NCI-H146 treated with DMSO at 0.1 percent for 48 hours (cell line): ENCODE measurements around the gene FNBP1.
"Not testable (repeated sequence)": the region's sequence is repeated elsewhere in the genome, so short reads cannot be mapped to it uniquely, and the experiment has no call there.

ENCODE experiments used
- DNase-seq: peaks from one replicate; lab custom pipeline; 2025; ENCODE audit not compliant: unreplicated experiment; lab: John Stamatoyannopoulos, UW

Gene FNBP1

DNA sequence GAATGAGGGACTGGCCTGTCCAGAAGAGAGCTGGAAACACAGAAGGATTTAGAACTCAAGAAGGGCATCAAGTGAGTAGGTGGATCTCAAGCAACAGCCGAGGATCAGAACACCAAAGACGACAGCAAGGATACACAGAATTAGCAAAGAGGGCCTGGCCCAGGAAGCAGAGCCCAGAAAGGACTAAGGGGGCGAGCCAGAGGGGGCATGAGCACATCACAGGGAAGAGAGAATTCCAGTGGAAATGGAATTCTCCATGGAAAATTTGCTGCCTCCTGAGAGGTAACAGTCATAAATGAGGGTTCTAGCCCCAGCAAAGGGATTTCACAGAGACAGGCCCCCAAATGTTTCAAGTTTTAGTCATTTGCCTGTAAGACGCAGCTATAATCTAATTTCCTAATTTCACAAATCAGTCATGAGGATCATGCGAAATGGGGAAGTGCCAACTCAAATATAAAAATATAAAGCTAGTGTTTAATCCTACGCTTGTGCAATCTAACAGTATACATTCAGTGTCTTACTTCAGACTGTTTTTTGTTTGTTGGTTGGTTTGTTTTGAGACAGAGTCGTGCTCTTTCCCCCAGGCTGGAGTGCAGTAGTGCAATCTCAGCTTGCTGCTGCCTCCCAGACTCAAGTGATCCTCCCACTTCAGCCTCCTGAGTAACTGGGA is 46.7 kb downstream of the FNBP1 start:
- DNase-seq: no peak

GRCh38 chr9:129995409-129996160 is 47.4 kb downstream of the FNBP1 start:
- DNase-seq: no peak

- no peak for DNase-seq
Observed at GRCh38 chr9:129994882-129995281, 48.1 kb downstream of the FNBP1 start.

DNA sequence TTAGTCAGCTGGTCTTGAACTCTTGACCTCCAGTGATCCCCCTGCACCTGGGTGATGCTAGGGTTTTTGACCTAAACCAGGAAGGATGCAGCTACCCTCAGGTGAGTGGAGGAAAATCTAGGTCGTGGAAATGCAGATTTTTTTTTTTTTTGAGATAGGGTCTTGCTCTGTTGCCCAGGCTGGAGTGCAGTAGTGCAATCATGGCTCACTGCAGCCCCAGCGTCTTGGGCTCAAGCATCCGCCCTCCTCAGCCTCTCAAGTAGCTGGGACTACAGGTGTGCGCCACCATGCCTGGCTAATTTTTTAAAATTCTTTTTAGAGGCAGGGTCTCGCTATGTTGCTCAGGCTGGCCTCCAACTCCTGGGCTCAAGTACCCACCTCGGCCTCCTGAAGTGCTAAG is 51.9 kb downstream of the FNBP1 start:
- not testable (repeated sequence) for DNase-seq

- no peak for DNase-seq
Observed at GRCh38 chr9:129990269-129991010, 52.5 kb downstream of the FNBP1 start.

- DNase-seq: no peak
Observed at GRCh38 chr9:129989740-129990139, 53.2 kb downstream of the FNBP1 start.

DNA sequence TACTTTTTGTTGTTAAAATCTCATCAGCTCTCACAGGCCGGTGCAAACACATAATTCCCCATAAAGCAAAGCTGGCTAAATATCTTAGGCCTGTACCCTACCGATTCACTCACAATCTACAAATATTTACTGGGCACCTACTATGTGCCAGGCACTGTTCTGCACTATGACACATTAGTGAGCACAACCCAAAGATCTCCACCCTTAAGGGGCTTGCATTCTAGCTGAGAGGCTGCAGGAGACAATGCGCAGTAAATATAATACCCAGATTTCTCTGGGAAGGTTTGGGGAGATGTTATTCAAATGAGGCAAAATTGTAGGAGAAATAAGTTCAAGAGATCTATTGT is 53.7 kb downstream of the FNBP1 start:
- no peak for DNase-seq

DNA sequence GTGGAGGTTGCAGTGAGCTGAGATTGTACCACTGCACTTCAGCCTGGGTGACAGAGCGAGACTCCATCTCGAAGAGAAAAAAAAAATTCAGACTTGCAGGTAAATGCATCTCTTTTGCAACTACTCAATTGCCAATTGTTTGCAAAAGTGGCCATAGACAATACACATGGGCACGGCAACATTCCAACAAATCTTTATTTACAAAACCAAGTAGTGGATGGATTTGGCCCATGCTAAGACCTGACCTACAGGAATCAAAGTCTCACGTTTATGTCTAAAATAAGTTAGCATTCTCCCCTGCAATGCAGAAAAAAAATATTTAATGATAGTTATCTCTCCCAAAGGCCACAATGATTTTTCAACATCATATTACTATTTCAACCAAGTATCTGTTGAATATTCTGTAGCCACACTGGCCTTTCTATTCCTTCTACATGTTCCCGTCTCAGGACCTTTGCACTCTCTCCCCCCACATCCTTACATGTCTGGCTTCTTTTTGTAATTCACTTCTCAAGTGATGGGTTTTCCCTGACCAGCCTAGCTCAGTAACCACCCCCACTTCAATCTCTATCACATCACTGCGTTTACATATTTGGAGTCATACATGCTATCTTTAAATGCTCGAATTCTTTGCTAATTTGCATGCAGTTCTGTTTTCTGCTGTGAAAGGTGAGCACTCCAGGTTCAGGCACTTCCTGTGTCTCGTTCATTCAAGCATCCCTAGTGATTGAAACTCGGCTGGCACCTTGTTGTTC is 54.2 kb downstream of the FNBP1 start:
- DNase-seq: no peak

GRCh38 chr9:129987941-129988340 is 55.0 kb downstream of the FNBP1 start:
- no peak for DNase-seq

DNA sequence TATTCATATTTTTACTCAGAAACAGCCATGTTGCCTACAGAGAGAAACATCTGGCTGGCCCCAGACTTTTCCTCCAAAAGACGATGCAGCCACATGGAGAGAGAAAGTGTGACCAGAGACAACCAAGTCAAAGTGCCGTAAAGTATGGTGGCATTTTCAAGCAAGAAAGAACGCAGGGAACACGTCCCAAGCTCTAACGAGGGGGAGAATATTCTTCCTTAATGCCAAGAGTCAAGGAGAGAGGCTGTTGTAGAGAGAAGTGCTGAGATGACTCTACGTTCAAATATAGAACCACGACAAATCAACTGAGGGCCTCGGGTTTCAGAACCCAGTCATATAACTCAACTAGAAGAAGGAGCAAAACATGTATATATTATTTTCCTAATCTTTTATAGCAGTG is 55.9 kb downstream of the FNBP1 start:
- DNase-seq: no peak

GRCh38 chr9:129984589-129984988 is 58.4 kb downstream of the FNBP1 start:
- DNase-seq: not testable (repeated sequence)

DNA sequence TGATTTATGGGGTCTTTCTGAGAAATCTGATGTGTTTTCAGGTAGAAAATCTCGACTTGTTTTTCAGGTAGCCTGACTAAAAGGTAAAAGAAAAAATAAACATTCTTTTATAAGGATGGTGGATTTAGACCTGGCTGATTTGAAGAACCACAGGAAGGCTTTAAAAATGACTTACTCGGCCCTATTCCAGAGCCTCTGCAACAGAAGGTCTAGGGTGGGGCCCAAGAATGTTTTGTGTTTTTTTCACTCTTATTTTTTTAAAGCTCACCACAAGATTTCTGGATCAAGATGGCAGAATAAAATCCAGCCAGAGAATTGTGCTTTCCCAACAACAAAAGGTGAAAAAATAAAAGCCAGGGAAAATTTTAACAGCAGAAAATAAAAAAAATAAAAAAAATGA is 59.1 kb downstream of the FNBP1 start:
- no peak for DNase-seq

DNA sequence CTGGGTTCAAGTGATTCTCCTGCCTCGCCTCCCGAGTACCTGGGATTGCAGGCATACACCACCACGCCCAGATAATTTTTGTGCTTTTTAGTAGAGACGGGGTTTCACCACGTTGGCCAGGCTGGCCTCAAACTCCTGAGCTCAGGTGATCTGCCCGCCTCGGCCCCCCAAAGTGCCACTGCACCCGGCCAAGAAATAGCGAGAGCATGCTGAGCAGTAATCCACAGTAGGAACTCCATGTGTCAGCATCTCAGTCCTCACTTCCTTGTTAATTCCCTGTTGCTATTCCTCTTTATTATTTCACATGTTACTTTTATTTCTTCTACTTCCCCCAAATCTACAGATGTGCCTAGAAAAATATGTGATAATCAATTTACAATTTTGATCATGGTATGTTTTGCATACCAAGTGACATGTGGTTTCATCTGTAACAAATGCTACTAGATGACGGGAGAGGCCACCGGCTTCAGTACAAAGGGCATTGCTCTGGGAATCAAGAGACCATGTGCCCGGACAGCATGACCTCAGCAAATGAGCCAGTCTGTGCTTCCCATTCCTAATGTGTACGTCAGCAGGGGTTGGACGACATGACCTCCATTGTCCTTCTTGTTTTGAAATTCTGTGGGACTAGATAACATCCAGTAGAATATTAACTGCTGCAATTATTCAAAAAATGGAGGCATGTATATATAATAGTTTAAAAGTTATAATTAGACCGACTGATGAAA is 61.6 kb downstream of the FNBP1 start:
- no peak for DNase-seq

DNA sequence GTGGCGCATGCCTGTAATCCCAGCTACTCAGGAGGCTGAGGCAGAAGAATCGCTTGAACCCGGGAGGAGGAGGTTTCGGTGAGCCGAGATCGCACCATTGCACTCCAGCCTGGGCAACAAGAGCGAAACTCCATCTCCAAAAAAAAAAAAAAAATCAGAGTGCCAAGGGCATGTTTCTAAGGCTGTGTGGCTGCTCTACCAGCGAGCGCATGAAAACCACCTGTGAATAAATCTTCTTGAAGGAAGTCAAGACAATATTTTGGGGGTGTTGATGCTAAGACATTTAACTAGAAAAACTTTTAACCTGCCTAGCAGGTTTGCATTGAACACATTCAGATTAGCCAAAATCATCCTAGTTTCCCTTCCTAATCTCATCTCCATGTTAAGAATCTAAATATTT is 62.8 kb downstream of the FNBP1 start:
- DNase-seq: not testable (repeated sequence)

DNA sequence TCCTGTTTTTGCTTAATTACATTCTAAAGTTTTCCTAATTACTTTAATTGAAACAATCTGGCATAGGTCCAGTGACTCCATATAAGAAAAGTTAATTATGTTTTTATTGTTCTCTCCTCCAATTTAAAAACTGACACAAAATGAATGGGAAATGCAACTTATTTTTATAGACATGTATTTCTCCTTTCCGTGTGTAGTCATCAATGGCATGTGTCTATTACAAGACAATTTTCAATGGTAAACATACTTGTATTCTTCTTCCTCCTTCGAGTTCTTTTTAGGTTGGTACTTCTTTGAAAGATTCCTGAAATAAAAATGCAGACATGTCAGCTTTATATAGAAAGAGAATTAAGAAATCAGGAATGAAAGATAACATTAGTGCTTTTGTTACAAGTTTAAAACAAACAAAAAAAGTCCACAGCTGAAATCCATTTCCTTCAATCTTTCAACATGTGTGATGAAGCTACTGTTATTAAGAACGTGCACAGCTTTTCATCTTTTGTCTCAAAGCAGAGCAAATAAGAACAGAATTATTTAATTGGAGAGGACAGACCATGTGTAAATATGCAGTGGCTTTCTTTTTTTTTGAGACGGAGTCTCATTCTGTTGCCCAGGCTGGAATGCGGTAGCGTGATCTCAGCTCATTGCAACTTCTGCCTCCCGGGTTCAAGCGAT is 63.8 kb downstream of the FNBP1 start:
- DNase-seq: peak; percentile 11

GRCh38 chr9:129972816-129973215 is 70.2 kb downstream of the FNBP1 start:
- DNase-seq: no peak

GRCh38 chr9:129968690-129969485 is 74.1 kb downstream of the FNBP1 start:
- no peak for DNase-seq

DNA sequence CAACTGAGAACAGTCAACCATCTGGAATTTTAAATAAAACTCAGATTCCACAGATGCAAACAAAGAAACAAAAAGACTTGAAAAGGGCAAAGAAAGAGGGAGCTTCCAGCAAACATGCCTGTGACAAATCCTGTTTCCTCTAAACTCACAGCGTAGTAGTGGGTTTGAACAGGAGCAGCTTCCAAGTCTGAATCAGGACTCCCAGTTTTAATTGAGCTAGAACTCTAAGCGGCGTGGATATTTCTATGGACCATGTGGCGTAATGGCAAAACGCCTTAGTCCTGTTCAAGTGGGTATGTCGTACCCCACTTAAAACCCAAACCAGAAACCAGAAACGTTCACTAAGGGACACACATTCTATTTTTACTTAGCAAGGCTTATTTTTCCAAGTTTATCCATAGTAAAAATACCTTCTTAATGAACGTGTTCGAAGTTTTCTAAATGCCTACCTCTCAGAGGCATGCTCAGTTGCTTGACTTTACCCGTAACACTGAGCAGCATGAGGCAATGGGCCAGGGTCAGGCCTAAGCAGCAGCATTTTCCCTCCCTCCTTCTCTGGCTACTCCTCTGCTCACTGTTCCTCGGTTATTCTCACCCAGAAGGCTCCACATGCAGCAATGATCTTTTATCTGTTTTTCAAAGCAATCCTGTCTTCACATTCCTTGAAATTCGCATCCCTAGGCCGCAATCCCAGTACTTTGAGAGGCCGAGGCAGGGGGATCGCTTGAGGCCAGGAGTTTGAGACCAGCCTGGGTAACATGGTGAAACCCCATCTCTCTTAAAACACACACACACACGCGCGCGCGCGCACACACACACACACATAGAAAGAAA is 77.9 kb downstream of the FNBP1 start:
- no peak for DNase-seq
